Choroid plexus epithelial cell (primary cell): ENCODE measurements around the gene ABHD8.

Experiments used
- DNase-seq: peaks from one replicate; pipeline ENCODE4 v3.0.0-alpha.2; 2010; ENCODE audit warnings: low read depth
- H3K4me3 ChIP-seq: 2 replicates; pipeline ENCODE4 v1.5.1; 2011; ENCODE audit warnings: low read depth, mild to moderate bottlenecking, control low read depth, low read length, moderate library complexity
- TF ChIP-seq, protein P1 (sequence below): conservative IDR thresholded peaks from 2 replicates; pipeline ENCODE4 v1.5.1; 2011; ENCODE audit warnings: low read depth, mild to moderate bottlenecking, control low read depth, inconsistent platforms, low read length, moderate library complexity

Gene ABHD8

DNA sequence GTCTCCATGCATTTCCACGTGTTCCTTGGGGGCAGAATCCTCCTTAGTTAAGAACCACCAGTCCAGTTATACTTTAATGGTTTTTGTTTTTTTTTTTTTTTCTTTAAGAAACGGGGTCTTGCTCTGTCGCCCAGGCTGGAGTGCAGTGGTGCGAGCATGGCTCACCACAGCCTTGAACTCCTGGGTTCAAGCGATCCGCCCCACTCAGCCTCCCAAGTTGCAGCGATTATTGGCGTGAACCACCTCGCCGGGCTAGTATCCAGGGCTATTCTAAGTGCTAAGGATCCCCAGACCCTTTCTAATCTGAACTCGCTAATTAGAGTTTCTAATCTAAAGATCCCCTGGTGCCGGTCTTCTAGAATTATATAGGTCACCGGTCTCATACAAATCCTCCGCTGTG, 9.6 kb downstream of the ABHD8 start:
- no peak overlapping the region for H3K4me3 ChIP-seq
- DNase-seq = no peak
- TF ChIP-seq, protein P1, sequence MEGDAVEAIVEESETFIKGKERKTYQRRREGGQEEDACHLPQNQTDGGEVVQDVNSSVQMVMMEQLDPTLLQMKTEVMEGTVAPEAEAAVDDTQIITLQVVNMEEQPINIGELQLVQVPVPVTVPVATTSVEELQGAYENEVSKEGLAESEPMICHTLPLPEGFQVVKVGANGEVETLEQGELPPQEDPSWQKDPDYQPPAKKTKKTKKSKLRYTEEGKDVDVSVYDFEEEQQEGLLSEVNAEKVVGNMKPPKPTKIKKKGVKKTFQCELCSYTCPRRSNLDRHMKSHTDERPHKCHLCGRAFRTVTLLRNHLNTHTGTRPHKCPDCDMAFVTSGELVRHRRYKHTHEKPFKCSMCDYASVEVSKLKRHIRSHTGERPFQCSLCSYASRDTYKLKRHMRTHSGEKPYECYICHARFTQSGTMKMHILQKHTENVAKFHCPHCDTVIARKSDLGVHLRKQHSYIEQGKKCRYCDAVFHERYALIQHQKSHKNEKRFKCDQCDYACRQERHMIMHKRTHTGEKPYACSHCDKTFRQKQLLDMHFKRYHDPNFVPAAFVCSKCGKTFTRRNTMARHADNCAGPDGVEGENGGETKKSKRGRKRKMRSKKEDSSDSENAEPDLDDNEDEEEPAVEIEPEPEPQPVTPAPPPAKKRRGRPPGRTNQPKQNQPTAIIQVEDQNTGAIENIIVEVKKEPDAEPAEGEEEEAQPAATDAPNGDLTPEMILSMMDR = no peak

DNA sequence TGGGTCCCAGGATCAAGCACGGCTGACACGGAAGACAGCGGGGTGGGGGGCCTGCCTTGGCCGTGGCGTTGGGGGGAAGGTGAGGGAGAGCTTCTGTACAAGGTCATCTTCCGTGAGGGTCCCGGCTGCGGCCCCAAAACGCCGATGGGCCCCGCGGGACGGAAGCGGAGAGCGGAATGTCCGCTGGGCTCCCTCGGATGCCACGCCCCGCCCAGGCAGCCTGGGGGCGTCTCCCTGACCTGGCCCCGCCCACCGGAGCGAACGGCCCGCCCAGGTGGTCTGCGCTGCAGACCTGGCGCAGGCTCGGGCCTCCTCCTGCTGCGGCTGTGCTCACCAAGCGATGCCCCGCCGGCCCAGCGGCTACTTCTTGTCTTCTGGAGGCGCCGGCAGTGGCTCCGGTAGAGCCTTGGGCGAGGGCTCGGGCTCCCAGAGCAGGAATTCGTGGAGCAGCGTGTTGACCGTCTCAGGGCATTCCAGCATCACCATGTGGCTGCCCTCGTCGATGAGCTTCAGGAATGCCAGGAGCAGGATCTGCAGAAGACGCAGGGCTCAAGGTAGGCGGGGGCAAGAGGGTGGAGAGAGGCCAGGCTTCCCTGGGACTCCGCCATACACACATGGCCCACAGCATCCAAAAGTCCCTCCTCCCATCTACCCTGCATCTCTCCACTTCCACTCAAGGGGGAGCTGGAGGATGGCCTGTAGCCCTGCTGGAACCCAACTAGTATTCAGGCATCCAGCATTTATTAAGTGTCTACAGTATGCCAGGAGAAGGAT, 10.7 kb downstream of the ABHD8 start:
- TF ChIP-seq, protein P1 = peak; percentile 88
- peak overlapping the region; percentile 66 for H3K4me3 ChIP-seq
- DNase-seq = peak; percentile 93

DNA sequence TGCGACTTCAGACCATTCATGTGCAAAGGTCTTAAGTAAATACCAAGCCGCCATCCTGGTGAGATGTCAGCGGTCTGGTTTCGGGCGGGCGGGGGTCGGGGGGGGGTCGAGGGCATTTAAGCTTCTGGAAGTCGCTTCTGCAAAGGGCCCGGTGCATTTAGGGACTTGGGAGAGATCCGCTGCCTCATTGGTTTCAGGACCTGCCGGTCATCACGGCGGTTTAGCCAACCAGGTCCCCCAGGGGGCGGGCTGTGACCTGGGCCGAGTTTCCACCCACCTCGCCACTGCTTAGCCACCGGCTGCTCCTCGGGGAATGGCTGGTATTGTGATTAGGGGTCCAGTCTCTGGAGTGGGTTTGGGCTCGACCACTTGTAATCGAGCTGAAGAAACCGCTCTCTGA, 13.7 kb downstream of the ABHD8 start:
- TF ChIP-seq, protein P1 = no peak
- peak; percentile 95 for DNase-seq
- peak overlapping the region; percentile 46 for H3K4me3 ChIP-seq

DNA sequence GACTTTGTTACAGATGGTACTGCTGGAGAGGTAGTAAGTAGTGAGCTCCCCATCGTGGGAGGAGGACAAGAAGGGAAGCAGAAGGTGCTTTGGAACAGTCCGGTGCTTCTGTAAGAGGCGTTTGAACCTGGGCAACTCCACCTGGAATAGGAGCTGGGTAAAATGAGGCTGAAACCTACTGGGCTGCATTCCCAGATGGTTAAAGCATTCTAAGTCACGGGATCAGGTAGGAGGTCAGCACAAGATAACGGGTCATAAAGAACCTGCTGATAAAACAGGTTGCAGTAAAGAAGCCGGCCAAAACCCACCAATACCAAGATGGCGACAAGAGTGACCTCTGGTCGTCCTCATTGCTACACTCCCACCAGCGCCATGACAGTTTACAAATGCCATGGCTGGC, 16.5 kb downstream of the ABHD8 start:
- no peak overlapping the region for H3K4me3 ChIP-seq
- DNase-seq = no peak
- TF ChIP-seq, protein P1 = no peak

DNA sequence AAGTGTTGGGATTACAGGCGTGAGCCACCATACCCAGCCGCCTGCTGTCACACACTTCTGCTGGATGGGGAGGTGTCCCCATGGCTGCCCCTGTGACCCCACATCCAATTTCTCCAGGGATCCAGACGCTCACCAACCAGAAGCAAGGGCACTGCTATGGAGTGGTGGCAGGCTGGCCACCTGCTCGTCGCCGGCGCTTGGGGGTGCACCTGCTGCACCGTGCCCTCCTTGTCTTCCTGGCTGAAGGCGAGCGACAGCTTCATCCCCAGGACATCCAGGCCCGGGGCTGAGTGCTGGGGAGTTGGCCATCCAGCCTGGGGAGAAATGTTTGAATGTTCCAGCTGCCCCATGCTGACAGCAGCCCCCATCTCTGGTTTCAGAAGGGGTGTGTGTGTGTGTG, 17.0 kb downstream of the ABHD8 start:
- TF ChIP-seq, protein P1 = no peak
- no peak for DNase-seq
- no peak overlapping the region for H3K4me3 ChIP-seq

DNA sequence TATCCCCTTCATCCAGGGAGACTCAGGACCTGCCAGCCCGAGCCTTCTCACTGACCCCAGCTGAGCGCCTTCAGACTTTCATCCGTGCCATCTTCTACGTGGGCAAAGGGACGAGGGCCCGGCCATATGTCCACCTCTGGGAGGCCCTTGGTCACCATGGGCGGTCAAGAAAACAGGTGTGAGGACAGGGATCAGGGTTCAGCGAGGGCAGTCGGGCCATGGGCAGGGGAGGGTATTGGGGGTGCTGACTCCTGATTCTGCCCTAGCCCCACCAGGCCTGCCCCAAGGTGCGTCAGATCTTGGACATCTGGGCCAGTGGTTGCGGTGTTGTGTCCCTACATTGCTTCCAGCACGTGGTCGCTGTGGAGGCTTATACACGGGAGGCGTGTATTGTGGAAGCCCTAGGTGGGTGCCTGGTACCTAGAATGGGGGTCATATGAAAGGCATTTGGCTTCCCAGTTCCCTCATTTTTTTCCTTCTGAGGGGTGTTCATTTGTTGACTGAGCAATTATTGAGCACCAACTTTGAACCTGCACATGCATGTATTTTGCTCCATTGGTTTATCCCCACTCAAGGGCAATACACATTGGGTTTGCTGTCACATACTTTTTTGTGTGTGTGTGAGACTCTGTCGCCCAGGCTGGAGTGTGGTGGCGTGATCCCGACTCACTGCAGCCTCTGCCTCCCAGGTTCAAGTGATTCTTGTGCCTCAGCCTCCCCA, 17.6 kb downstream of the ABHD8 start:
- TF ChIP-seq, protein P1 = no peak
- DNase-seq = no peak
- no peak overlapping the region for H3K4me3 ChIP-seq
